IMR-90 (cell line): Measurements from ENCODE around the gene STK17A. TPM values are rescaled to one million over a fixed set of nuclear protein-coding genes. Genes with fewer than 3 reads are reported as not detected.

Source experiments
- ATAC-seq: fragments of 200-7000 bp; cut with Tn5 transposase; 2 replicates; pipeline ENCODE4 v1.9.1; 2020; ENCODE audit warnings: low read depth, mild to moderate bottlenecking, moderate library complexity
- BruUV-seq: library from RNA; stranded (reverse); fragments of 400-500 nt; replicated peaks from 2 replicates; lab custom pipeline; 2021; lab: Mats Ljungman, UMichigan
- CTCF ChIA-PET: fragments of 300-600 bp; formaldehyde crosslinking; extraction: SDS; loops from one replicate; lab custom pipeline; 2021; ENCODE audit warnings: antibody characterized with exemption; lab: Yijun Ruan, JAX
- POLR2A ChIA-PET: fragments of 300-600 bp; sonication (Branson Sonifier 250); formaldehyde crosslinking; loops from one replicate; lab custom pipeline; 2022; ENCODE audit warnings: antibody characterized with exemption; ENCODE audit not compliant: unreplicated experiment; lab: Charles Lee
- DNase-seq: peaks from one replicate; pipeline ENCODE4 v3.0.0; 2013
- H2AFZ ChIP-seq: replicated peaks from 2 replicates; pipeline ENCODE3; 2013; ENCODE audit warnings: low read length, mild to moderate bottlenecking; ENCODE audit not compliant: poor library complexity
- H2AK5ac ChIP-seq: 2 replicates; pipeline ENCODE4 v1.6.1; 2013; ENCODE audit warnings: low read depth, low read length, inconsistent platforms
- H2AK9ac ChIP-seq: replicated peaks from 2 replicates; pipeline ENCODE3; 2013; ENCODE audit warnings: mild to moderate bottlenecking, low read depth, low read length, moderate library complexity; ENCODE audit not compliant: poor library complexity
- H2BK120ac ChIP-seq: 2 replicates; pipeline ENCODE4 v1.6.1; 2013; ENCODE audit warnings: low read depth, low read length, inconsistent platforms
- H2BK15ac ChIP-seq: 3 replicates; pipeline ENCODE4 v1.6.1; 2013; ENCODE audit warnings: low read depth, low read length, inconsistent platforms
- H2BK20ac ChIP-seq: 2 replicates; pipeline ENCODE4 v1.6.1; 2013; ENCODE audit warnings: low read depth, mild to moderate bottlenecking, inconsistent platforms, low read length, moderate library complexity
- H2BK5ac ChIP-seq: 2 replicates; pipeline ENCODE4 v1.6.1; 2013; ENCODE audit warnings: mild to moderate bottlenecking, low read depth, low read length, inconsistent platforms; ENCODE audit not compliant: poor library complexity, severe bottlenecking
- H3K14ac ChIP-seq: replicated peaks from 2 replicates; pipeline ENCODE4 v1.6.1; 2013; ENCODE audit warnings: low read depth, low read length, inconsistent platforms
- H3K18ac ChIP-seq: 2 replicates; pipeline ENCODE4 v1.6.1; 2013; ENCODE audit warnings: low read depth, low read length, control low read depth
- H3K23ac ChIP-seq: 2 replicates; pipeline ENCODE4 v1.6.1; 2013; ENCODE audit warnings: low read depth, low read length, inconsistent platforms
- H3K27ac ChIP-seq: 2 replicates; pipeline ENCODE4 v1.5.1; 2013; ENCODE audit warnings: mild to moderate bottlenecking, control low read depth, low read length; ENCODE audit not compliant: insufficient read depth
- H3K27me3 ChIP-seq: 2 replicates; pipeline ENCODE4 v1.6.1; 2013; ENCODE audit warnings: low read length; ENCODE audit not compliant: control insufficient read depth, insufficient read depth
- H3K36me3 ChIP-seq: 2 replicates; pipeline ENCODE4 v1.6.1; 2013; ENCODE audit warnings: low read length, mixed read lengths; ENCODE audit not compliant: control insufficient read depth, insufficient read depth
- H3K4ac ChIP-seq: 2 replicates; pipeline ENCODE4 v1.6.1; 2013; ENCODE audit warnings: low read depth, low read length, inconsistent platforms
- H3K4me1 ChIP-seq: 2 replicates; pipeline ENCODE4 v1.6.1; 2013; ENCODE audit warnings: low read length, mixed read lengths; ENCODE audit not compliant: control insufficient read depth, insufficient read depth
- H3K4me2 ChIP-seq: 2 replicates; pipeline ENCODE4 v1.6.1; 2013; ENCODE audit warnings: low read depth, mild to moderate bottlenecking, control low read depth, low read length, moderate library complexity
- H3K4me3 ChIP-seq: 2 replicates; pipeline ENCODE4 v1.5.1; 2013; ENCODE audit warnings: low read depth, mild to moderate bottlenecking, control low read depth, low read length, moderate library complexity; ENCODE audit not compliant: insufficient read depth
- H3K56ac ChIP-seq: 2 replicates; pipeline ENCODE4 v1.6.1; 2013; ENCODE audit warnings: low read length, inconsistent platforms; ENCODE audit not compliant: insufficient read depth; ENCODE audit errors: extremely low read depth
- H3K79me1 ChIP-seq, 2 experiments: 2 replicates each; pipeline ENCODE4 v1.6.1; 2013; ENCODE audit warnings: low read length in 2 of 2, inconsistent platforms in 1 of 2, low read depth in 1 of 2
- H3K9ac ChIP-seq: 2 replicates; pipeline ENCODE4 v1.6.1; 2013; ENCODE audit warnings: low read depth, low read length, control low read depth
- H3K9me1 ChIP-seq: 2 replicates; pipeline ENCODE4 v1.6.1; 2013; ENCODE audit warnings: low read length, inconsistent platforms; ENCODE audit not compliant: insufficient read depth
- H3K9me3 ChIP-seq: 2 replicates; pipeline ENCODE4 v1.6.1; 2013; ENCODE audit warnings: low read length; ENCODE audit not compliant: control insufficient read depth, insufficient read depth
- H4K20me1 ChIP-seq: 2 replicates; pipeline ENCODE4 v1.6.1; 2013; ENCODE audit warnings: low read length, inconsistent platforms; ENCODE audit not compliant: insufficient read depth
- H4K5ac ChIP-seq: 2 replicates; pipeline ENCODE4 v1.6.1; 2013; ENCODE audit warnings: mild to moderate bottlenecking, low read depth, low read length, control low read depth
- H4K8ac ChIP-seq, 2 experiments: 2 replicates each; pipeline ENCODE4 v1.6.1; 2013; ENCODE audit warnings: low read depth in 2 of 2, low read length in 2 of 2, control low read depth in 1 of 2, inconsistent platforms in 1 of 2
- H4K91ac ChIP-seq: 2 replicates; pipeline ENCODE4 v1.6.1; 2013; ENCODE audit warnings: low read depth, low read length, inconsistent platforms; ENCODE audit not compliant: insufficient read depth
- BHLHE40 ChIP-seq: fragments of 150-350 bp; IDR thresholded peaks from 2 replicates; pipeline ENCODE4 v1.6.1; 2016; ENCODE audit warnings: mild to moderate bottlenecking, low read depth, low read length
- CEBPB ChIP-seq: IDR thresholded peaks from 2 replicates; pipeline ENCODE4 v1.6.1; 2012; ENCODE audit warnings: low read depth, low read length, improper control_type of control experiment
- CHD1 ChIP-seq: IDR thresholded peaks from 2 replicates; pipeline ENCODE4 v1.6.1; 2012; ENCODE audit warnings: low read depth, low read length, improper control_type of control experiment
- FOS ChIP-seq: fragments of 150-350 bp; IDR thresholded peaks from 2 replicates; pipeline ENCODE4 v1.6.1; 2016; ENCODE audit warnings: low read depth, low read length
- MAZ ChIP-seq: IDR thresholded peaks from 2 replicates; pipeline ENCODE4 v1.6.1; 2012; ENCODE audit warnings: low read depth, mild to moderate bottlenecking, low read length, improper control_type of control experiment, moderate library complexity, borderline replicate concordance
- MXI1 ChIP-seq: IDR thresholded peaks from 2 replicates; pipeline ENCODE4 v1.6.1; 2012; ENCODE audit warnings: low read depth, mild to moderate bottlenecking, low read length, moderate library complexity, borderline replicate concordance
- NFE2L2 ChIP-seq: fragments of 150-350 bp; IDR thresholded peaks from 2 replicates; pipeline ENCODE4 v1.6.1; 2016; ENCODE audit warnings: low read depth, mild to moderate bottlenecking, low read length
- POLR2A ChIP-seq: IDR thresholded peaks from 2 replicates; pipeline ENCODE4 v1.6.1; 2012; ENCODE audit warnings: mild to moderate bottlenecking, low read depth, low read length
- RCOR1 ChIP-seq: IDR thresholded peaks from 2 replicates; pipeline ENCODE4 v1.6.1; 2012; ENCODE audit warnings: mild to moderate bottlenecking, low read length, improper control_type of control experiment; ENCODE audit not compliant: insufficient replicate concordance
- RFX5 ChIP-seq: IDR thresholded peaks from 2 replicates; pipeline ENCODE4 v1.8.0; 2012; ENCODE audit warnings: low read depth, mild to moderate bottlenecking, low read length, moderate library complexity
- SMC3 ChIP-seq: fragments of 150-350 bp; IDR thresholded peaks from 2 replicates; pipeline ENCODE4 v1.6.1; 2016; ENCODE audit warnings: low read depth, mild to moderate bottlenecking, antibody characterized with exemption, low read length, moderate library complexity
- WGBS, 2 experiments: methylation state at CpG; one replicate each; pipeline versions ENCODE4 v1.1.5 to v1.1.7; 2013; ENCODE audit warnings: missing lambda C conversion rate in 2 of 2; ENCODE audit not compliant: insufficient read length in 1 of 2; ENCODE audit errors: extremely low coverage in 2 of 2; 5-methylcytosine and 5-hydroxymethylcytosine counted together
- dilution Hi-C: fragments of 300-500 bp; cut with HindIII; formaldehyde crosslinking; loops from one replicate; pipeline ENCODE4 v1.14.3; 2018; ENCODE audit warnings: low sequenced_read_pairs; ENCODE audit not compliant: unreplicated experiment
- in situ Hi-C: fragments of 300-500 bp; cut with MboI; formaldehyde crosslinking; loops from 3 replicates; pipeline ENCODE4 v1.14.3; 2019; ENCODE audit warnings: low sequenced_read_pairs, inconsistent platforms, mixed read lengths
- intact Hi-C: fragments of 100-400 bp; cut with micrococcal nuclease; formaldehyde crosslinking; loops from 2 replicates; pipeline ENCODE4 v1.10.0; 2022
- polyA plus RNA-seq, 3 experiments: library from polyadenylated mRNA; depleted of rRNA; stranded (reverse); fragments of >200 nt; gene quantifications; 2 replicates each; pipeline ENCODE4 v1.2.3, GENCODE V29; 2012; ENCODE audit warnings: low replicate concordance in 1 of 3
- total RNA-seq: library from RNA; depleted of rRNA; stranded (reverse); fragments of >200 nt; gene quantifications from 2 replicates; pipeline ENCODE4 v1.2.3, GENCODE V29; 2012
- TF ChIP-seq, protein P1 (sequence below): conservative IDR thresholded peaks from 2 replicates; pipeline ENCODE4 v1.5.1; 2012; ENCODE audit warnings: mild to moderate bottlenecking, low read depth, low read length, improper control_type of control experiment
- TF ChIP-seq, protein P2 (sequence below): fragments of 150-350 bp; IDR thresholded peaks from 2 replicates; pipeline ENCODE4 v1.6.1; 2017; ENCODE audit warnings: mild to moderate bottlenecking, antibody characterized with exemption, low read length, low read depth
- TF ChIP-seq, protein P3 (sequence below): fragments of 150-350 bp; IDR thresholded peaks from 2 replicates; pipeline ENCODE4 v1.6.1; 2016; ENCODE audit warnings: low read depth, mild to moderate bottlenecking, low read length, moderate library complexity, borderline replicate concordance

STK17A gene
- total and polyA plus RNA-seq, 2 of the 4 experiments (the other 2 are of a cell fraction) = 40.5 to 50.5 TPM

DNA sequence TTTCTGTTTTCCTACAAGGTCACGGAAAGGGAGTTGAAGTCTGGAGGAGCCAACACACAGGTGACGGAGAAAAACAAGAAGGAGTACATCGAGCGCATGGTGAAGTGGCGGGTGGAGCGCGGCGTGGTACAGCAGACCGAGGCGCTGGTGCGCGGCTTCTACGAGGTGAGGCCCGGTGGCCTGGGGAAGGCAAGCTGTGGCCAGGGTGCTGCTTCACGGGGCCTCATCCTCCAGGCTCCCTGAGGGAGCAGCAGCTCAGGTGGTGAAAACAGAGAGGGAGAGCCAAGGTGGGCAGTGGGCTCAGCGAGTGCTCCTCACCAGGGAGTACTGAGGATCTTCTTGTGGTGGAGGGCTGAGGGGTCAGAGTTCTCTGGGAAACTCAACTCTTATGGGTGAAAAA lies 32.5 kb upstream of the STK17A start:
- no peak for DNase-seq
- Histone ChIP-seq H3K79me1 (no peaks in the 10 kb centered on the region), H3K4ac (no peak overlapping the region), H3K27ac (no peak overlapping the region), H3K4me1 (no peaks in the 10 kb centered on the region), H2BK5ac (no peak overlapping the region), H3K9me1 (no peaks in the 10 kb centered on the region), H2BK120ac (no peak overlapping the region), H2AK5ac (no peak overlapping the region), H3K18ac (no peak overlapping the region), H4K91ac (no peak overlapping the region), H3K4me3 (no peak overlapping the region), H3K27me3 (peaks cover 48% of the 10 kb centered on the region), H3K14ac (no peak overlapping the region), H3K4me2 (no peak overlapping the region), H4K8ac (no peak overlapping the region), H2BK15ac (no peak overlapping the region), H2BK20ac (no peak overlapping the region), H4K20me1 (no peaks in the 10 kb centered on the region), H3K56ac (no peak overlapping the region), H2AFZ (no peak overlapping the region), H4K5ac (no peak overlapping the region), H3K9me3 (peaks cover 2% of the 10 kb centered on the region; the same call in 1 of the 2 replicates), H2AK9ac (no peak overlapping the region), H3K23ac (no peak overlapping the region), H3K36me3 (no peaks in the 10 kb centered on the region), H3K9ac (no peak overlapping the region)
- ATAC-seq = no peak
- BruUV-seq = no TSS peak
- in situ Hi-C loops = no loop called here
- TF ChIP-seq RFX5 (no peak), CEBPB (no peak), NFE2L2 (no peak), CHD1 (no peak), MXI1 (no peak), FOS (no peak), RCOR1 (no peak), MAZ (no peak), SMC3 (no peak), POLR2A (no peak), BHLHE40 (no peak)
- TF ChIP-seq, protein P1, sequence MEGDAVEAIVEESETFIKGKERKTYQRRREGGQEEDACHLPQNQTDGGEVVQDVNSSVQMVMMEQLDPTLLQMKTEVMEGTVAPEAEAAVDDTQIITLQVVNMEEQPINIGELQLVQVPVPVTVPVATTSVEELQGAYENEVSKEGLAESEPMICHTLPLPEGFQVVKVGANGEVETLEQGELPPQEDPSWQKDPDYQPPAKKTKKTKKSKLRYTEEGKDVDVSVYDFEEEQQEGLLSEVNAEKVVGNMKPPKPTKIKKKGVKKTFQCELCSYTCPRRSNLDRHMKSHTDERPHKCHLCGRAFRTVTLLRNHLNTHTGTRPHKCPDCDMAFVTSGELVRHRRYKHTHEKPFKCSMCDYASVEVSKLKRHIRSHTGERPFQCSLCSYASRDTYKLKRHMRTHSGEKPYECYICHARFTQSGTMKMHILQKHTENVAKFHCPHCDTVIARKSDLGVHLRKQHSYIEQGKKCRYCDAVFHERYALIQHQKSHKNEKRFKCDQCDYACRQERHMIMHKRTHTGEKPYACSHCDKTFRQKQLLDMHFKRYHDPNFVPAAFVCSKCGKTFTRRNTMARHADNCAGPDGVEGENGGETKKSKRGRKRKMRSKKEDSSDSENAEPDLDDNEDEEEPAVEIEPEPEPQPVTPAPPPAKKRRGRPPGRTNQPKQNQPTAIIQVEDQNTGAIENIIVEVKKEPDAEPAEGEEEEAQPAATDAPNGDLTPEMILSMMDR = no peak
- TF ChIP-seq, protein P2, sequence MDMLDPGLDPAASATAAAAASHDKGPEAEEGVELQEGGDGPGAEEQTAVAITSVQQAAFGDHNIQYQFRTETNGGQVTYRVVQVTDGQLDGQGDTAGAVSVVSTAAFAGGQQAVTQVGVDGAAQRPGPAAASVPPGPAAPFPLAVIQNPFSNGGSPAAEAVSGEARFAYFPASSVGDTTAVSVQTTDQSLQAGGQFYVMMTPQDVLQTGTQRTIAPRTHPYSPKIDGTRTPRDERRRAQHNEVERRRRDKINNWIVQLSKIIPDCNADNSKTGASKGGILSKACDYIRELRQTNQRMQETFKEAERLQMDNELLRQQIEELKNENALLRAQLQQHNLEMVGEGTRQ = no peak
- TF ChIP-seq, protein P3, sequence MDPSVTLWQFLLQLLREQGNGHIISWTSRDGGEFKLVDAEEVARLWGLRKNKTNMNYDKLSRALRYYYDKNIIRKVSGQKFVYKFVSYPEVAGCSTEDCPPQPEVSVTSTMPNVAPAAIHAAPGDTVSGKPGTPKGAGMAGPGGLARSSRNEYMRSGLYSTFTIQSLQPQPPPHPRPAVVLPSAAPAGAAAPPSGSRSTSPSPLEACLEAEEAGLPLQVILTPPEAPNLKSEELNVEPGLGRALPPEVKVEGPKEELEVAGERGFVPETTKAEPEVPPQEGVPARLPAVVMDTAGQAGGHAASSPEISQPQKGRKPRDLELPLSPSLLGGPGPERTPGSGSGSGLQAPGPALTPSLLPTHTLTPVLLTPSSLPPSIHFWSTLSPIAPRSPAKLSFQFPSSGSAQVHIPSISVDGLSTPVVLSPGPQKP = no peak
- 100% methylated on average over 2 of the region's 16 CpGs; no CpG with 5 or more reads in 1 of the 2 experiments for WGBS, 2 experiments
- POLR2A ChIA-PET = no interaction called here
- intact Hi-C loops = no loop called here
- CTCF ChIA-PET = no interaction called here
- dilution Hi-C loops = no loop called here
